ENCODE measurements around the gene DUSP8. TPM values are rescaled to one million over a fixed set of nuclear protein-coding genes. Genes with fewer than 3 reads are reported as not detected.
A peak's percentile ranks its signal among the peaks of the same experiment; 100 is the strongest.

Gene DUSP8
- total and polyA plus RNA-seq, 7 donors = 0.66 to 12.7 (median 4.4) TPM

DNA sequence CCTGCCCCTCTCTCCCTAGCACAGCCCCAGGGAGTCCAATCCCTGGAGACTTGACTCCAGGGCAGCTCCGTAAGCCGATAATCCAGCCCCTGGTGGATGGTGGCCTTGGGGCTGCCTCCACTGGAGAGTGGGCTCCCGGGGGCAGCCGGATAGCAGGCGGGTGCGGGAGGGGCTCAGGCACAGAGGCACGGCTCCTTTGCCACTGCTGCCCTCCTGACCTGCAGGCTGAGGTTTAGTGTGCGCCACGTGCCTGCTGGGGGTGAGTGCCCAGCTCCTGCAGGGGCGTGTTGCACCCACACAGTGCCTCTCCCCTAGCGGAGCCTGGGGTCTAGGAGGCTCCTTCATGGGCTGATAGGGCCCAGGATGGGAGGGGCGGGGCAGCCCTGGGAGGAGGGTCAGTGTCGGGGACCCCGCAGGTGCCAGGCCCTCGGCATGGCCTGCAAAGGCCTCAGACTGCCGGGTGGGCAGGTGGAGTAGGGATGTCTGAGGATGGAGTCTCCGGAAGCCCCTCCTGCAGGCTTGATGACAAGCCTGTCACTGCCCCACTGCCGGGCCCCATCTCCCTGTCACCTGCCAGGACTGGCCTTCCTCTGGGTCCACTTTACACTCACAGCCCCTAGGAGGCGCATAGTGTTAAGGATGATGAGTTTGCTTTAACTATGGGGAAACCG is 5.6 kb downstream of the DUSP8 start:
- Histone ChIP-seq H3K4me3 (no peak overlapping the region), H3K4me1 (peaks cover 0 to 85% (median 62%) of the 10 kb centered on the region in 4 donors), H3K27ac (peak overlapping the region in 2 of 4 donors; percentile 86 to 99), H3K9me3 (no peaks in the 10 kb centered on the region), H3K36me3 (peaks cover 0 to 13% (median 5%) of the 10 kb centered on the region in 4 donors), H3K27me3 (no peaks in the 10 kb centered on the region)
- WGBS, 2 donors = 75 to 83% methylated on average over 20 of the region's 20 CpGs
- DNase-seq = no peak
- TF ChIP-seq EP300 (IDR thresholded peaks at IDR 0.05) (no peak), CTCF (IDR thresholded peaks at IDR 0.05) (no peak), POLR2A (IDR thresholded peaks at IDR 0.05) (no peak), POLR2AphosphoS5 (IDR thresholded peaks at IDR 0.05) (no peak)
- intact Hi-C loops (cut with DNase I) = no loop called here

DNA sequence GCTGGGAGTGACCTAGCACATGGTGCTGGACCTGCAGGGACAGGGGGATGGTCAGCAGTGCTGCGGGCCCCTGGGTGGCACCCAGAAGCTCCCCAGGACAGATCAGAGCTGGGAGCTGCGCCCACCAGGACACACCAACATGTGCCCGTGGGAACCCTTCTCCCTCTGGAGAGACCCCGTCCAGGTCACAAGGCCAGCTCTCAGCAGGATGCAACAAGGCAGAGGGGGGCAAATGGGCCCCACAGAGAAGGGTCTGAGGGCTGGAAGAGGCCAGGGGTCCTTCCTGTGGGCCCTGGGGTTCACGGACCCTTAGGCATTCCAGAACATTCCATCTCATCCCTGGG is 6.2 kb downstream of the DUSP8 start:
- Histone ChIP-seq H3K4me1 (peaks cover 0 to 79% (median 57%) of the 10 kb centered on the region in 4 donors), H3K36me3 (peaks cover 0 to 16% (median 6%) of the 10 kb centered on the region in 4 donors), H3K4me3 (no peak overlapping the region), H3K9me3 (no peaks in the 10 kb centered on the region), H3K27ac (peak overlapping the region in 2 of 4 donors; percentile 85 to 99), H3K27me3 (no peaks in the 10 kb centered on the region)
- intact Hi-C loops (cut with DNase I) = no loop called here
- 85 to 92% methylated on average over 5 of the region's 5 CpGs for WGBS, 2 donors
- DNase-seq = no peak
- TF ChIP-seq POLR2A (IDR thresholded peaks at IDR 0.05) = no peak
- no peak for TF ChIP-seq CTCF (IDR thresholded peaks at IDR 0.05)
- TF ChIP-seq POLR2AphosphoS5 (IDR thresholded peaks at IDR 0.05) = no peak
- no peak for TF ChIP-seq EP300 (IDR thresholded peaks at IDR 0.05)

GRCh38 chr11:1565173-1565903 is 6.7 kb downstream of the DUSP8 start:
- Histone ChIP-seq H3K27ac (peak overlapping the region; percentile 40 to 99 (median 72)), H3K4me1 (peaks cover 0 to 77% (median 54%) of the 10 kb centered on the region in 4 donors), H3K36me3 (peaks cover 0 to 18% (median 9%) of the 10 kb centered on the region in 4 donors), H3K4me3 (no peak overlapping the region), H3K9me3 (no peaks in the 10 kb centered on the region), H3K27me3 (no peaks in the 10 kb centered on the region)
- TF ChIP-seq POLR2AphosphoS5 (IDR thresholded peaks at IDR 0.05) (no peak), EP300 (IDR thresholded peaks at IDR 0.05) (no peak), CTCF (IDR thresholded peaks at IDR 0.05) (no peak)
- DNase-seq = peak; percentile 62
- intact Hi-C loops (cut with DNase I) = no loop called here
- WGBS, 2 donors = 85 to 86% methylated on average over 28 of the region's 28 CpGs

- WGBS, 2 donors = 36 to 39% methylated on average over 16 of the region's 16 CpGs
- Histone ChIP-seq H3K27ac (peak overlapping the region; percentile 40 to 99 (median 72)), H3K9me3 (no peaks in the 10 kb centered on the region), H3K36me3 (peaks cover 0 to 21% (median 9%) of the 10 kb centered on the region in 4 donors), H3K4me3 (peak overlapping the region in 1 of 4 donors; percentile 13), H3K27me3 (no peaks in the 10 kb centered on the region), H3K4me1 (peaks cover 0 to 77% (median 54%) of the 10 kb centered on the region in 4 donors)
- intact Hi-C loops (cut with DNase I) = no loop called here
- DNase-seq = peak; percentile 92
- TF ChIP-seq EP300 (IDR thresholded peaks at IDR 0.05) (no peak), POLR2A (IDR thresholded peaks at IDR 0.05) (no peak), CTCF (IDR thresholded peaks at IDR 0.05) (no peak), POLR2AphosphoS5 (IDR thresholded peaks at IDR 0.05) (peak in 2 of 4 donors; percentile 32 to 75)
Measured at GRCh38 chr11:1564535-1565172, 7.4 kb downstream of the DUSP8 start.

Data from sigmoid colon (tissue), 7 donors.